ENCODE data around the gene ACTL6A. TPM values are rescaled to one million over a fixed set of nuclear protein-coding genes. Genes with fewer than 3 reads are reported as not detected.
"Not testable (repeated sequence)": the region's sequence is repeated elsewhere in the genome, so short reads cannot be mapped to it uniquely, and the experiment has no call there.

Gene ACTL6A
- 10 to 100 TPM; 77.5 to 79.2 TPM for total RNA-seq

- peak within 1 kb of the TSS; percentile 98 to 100 for H3K4me3 Mint-ChIP-seq
- H3K27me3 Mint-ChIP-seq (ENCODE audit: low read depth) = peaks cover 10% of the 10 kb centered on the region
- peaks cover 44% of the 10 kb centered on the region for H3K4me1 Mint-ChIP-seq (ENCODE audit: low read depth)
- H3K27ac Mint-ChIP-seq = peak within 1 kb of the TSS; percentile 95
- H3K9me3 Mint-ChIP-seq = no peaks in the 10 kb centered on the region
- DNase-seq (peak; percentile 99), ATAC-seq (replicated peaks in 1 of 2) (peak; percentile 94 to 95)
- H3K36me3 Mint-ChIP-seq (ENCODE audit: insufficient read depth in 2 of 2) = no peaks in the 10 kb centered on the region
These were observed at the start of gene ACTL6A for GRCh38 chr3:179562591-179563270. TSS of gene ACTL6A (plus strand) at chr3:179562926. CDS start at chr3:179563093, 167 bp downstream.

GRCh38 chr3:179513862-179514261, 48.9 kb upstream of the ACTL6A start:
- Mint-ChIP-seq H3K4me3 (no peak overlapping the region), H3K27ac (no peak overlapping the region), H3K27me3 (ENCODE audit: low read depth) (no peaks in the 10 kb centered on the region), H3K4me1 (ENCODE audit: low read depth) (no peaks in the 10 kb centered on the region), H3K9me3 (peaks cover 7 to 8% of the 10 kb centered on the region in 2 donors), H3K36me3 (ENCODE audit: insufficient read depth in 2 of 2) (peaks cover 3 to 7% of the 10 kb centered on the region in 2 donors)
- no peak for ATAC-seq (replicated peaks in 1 of 2)
- DNase-seq = no peak

GRCh38 chr3:179516461-179517251, 46.1 kb upstream of the ACTL6A start:
- not testable (repeated sequence) for DNase-seq; H3K27ac Mint-ChIP-seq; H3K4me3 Mint-ChIP-seq; H3K4me1 Mint-ChIP-seq (ENCODE audit: low read depth); ATAC-seq (replicated peaks in 1 of 2); H3K27me3 Mint-ChIP-seq (ENCODE audit: low read depth); H3K9me3 Mint-ChIP-seq; H3K36me3 Mint-ChIP-seq (ENCODE audit: insufficient read depth in 2 of 2)

- no peak overlapping the region for H3K27ac Mint-ChIP-seq
- no peaks in the 10 kb centered on the region for H3K9me3 Mint-ChIP-seq
- H3K36me3 Mint-ChIP-seq (ENCODE audit: insufficient read depth in 2 of 2) = no peaks in the 10 kb centered on the region
- no peak for ATAC-seq (replicated peaks in 1 of 2)
- H3K4me3 Mint-ChIP-seq = no peak overlapping the region
- H3K4me1 Mint-ChIP-seq (ENCODE audit: low read depth) = no peaks in the 10 kb centered on the region
- DNase-seq = no peak
- H3K27me3 Mint-ChIP-seq (ENCODE audit: low read depth) = peaks cover 18% of the 10 kb centered on the region
These were observed 36.2 kb upstream of the ACTL6A start for GRCh38 chr3:179526482-179526881.

- no peak overlapping the region for H3K4me3 Mint-ChIP-seq
- H3K4me1 Mint-ChIP-seq (ENCODE audit: low read depth) = no peaks in the 10 kb centered on the region
- DNase-seq (no peak), ATAC-seq (replicated peaks in 1 of 2) (no peak)
- H3K27me3 Mint-ChIP-seq (ENCODE audit: low read depth) = peaks cover 18% of the 10 kb centered on the region
- H3K9me3 Mint-ChIP-seq = no peaks in the 10 kb centered on the region
- H3K27ac Mint-ChIP-seq = no peak overlapping the region
- H3K36me3 Mint-ChIP-seq (ENCODE audit: insufficient read depth in 2 of 2) = no peaks in the 10 kb centered on the region
These were observed 35.7 kb upstream of the ACTL6A start for GRCh38 chr3:179526989-179527391.

- peak in 1 of 2 donors; percentile 41 for ATAC-seq (replicated peaks in 1 of 2)
- no peak for DNase-seq
- H3K4me1 Mint-ChIP-seq (ENCODE audit: low read depth) = no peaks in the 10 kb centered on the region
- no peaks in the 10 kb centered on the region for H3K36me3 Mint-ChIP-seq (ENCODE audit: insufficient read depth in 2 of 2)
- H3K27ac Mint-ChIP-seq = no peak overlapping the region
- peaks cover 23% of the 10 kb centered on the region for H3K27me3 Mint-ChIP-seq (ENCODE audit: low read depth)
- no peak overlapping the region for H3K4me3 Mint-ChIP-seq
- no peaks in the 10 kb centered on the region for H3K9me3 Mint-ChIP-seq
These were observed 34.0 kb upstream of the ACTL6A start for GRCh38 chr3:179528772-179529171.

GRCh38 chr3:179531576-179531975, 31.1 kb upstream of the ACTL6A start:
- DNase-seq = no peak
- no peak for ATAC-seq (replicated peaks in 1 of 2)

GRCh38 chr3:179533274-179533673, 29.5 kb upstream of the ACTL6A start:
- Mint-ChIP-seq H3K4me3 (no peak overlapping the region), H3K27ac (no peak overlapping the region), H3K4me1 (ENCODE audit: low read depth) (no peaks in the 10 kb centered on the region), H3K9me3 (no peaks in the 10 kb centered on the region), H3K36me3 (ENCODE audit: insufficient read depth in 2 of 2) (no peaks in the 10 kb centered on the region), H3K27me3 (ENCODE audit: low read depth) (peaks cover 20% of the 10 kb centered on the region)
- DNase-seq = no peak
- ATAC-seq (replicated peaks in 1 of 2) = no peak

More at GRCh38 chr3:179531576-179531975, 31.1 kb upstream of the ACTL6A start:
- Mint-ChIP-seq H3K4me3 (no peak overlapping the region), H3K27me3 (ENCODE audit: low read depth) (peaks cover 15% of the 10 kb centered on the region), H3K9me3 (no peaks in the 10 kb centered on the region), H3K27ac (no peak overlapping the region), H3K36me3 (ENCODE audit: insufficient read depth in 2 of 2) (no peaks in the 10 kb centered on the region), H3K4me1 (ENCODE audit: low read depth) (no peaks in the 10 kb centered on the region)

GRCh38 chr3:179536256-179536655, 26.5 kb upstream of the ACTL6A start:
- DNase-seq = no peak
- H3K4me3 Mint-ChIP-seq = no peak overlapping the region
- no peaks in the 10 kb centered on the region for H3K36me3 Mint-ChIP-seq (ENCODE audit: insufficient read depth in 2 of 2)
- peaks cover 15% of the 10 kb centered on the region for H3K27me3 Mint-ChIP-seq (ENCODE audit: low read depth)
- H3K4me1 Mint-ChIP-seq (ENCODE audit: low read depth) = no peaks in the 10 kb centered on the region
- H3K27ac Mint-ChIP-seq = no peak overlapping the region
- H3K9me3 Mint-ChIP-seq = no peaks in the 10 kb centered on the region
- ATAC-seq (replicated peaks in 1 of 2) = no peak

- H3K9me3 Mint-ChIP-seq = no peaks in the 10 kb centered on the region
- H3K4me3 Mint-ChIP-seq = no peak overlapping the region
- H3K36me3 Mint-ChIP-seq (ENCODE audit: insufficient read depth in 2 of 2) = no peaks in the 10 kb centered on the region
- no peak for DNase-seq
- H3K27ac Mint-ChIP-seq = no peak overlapping the region
- no peak for ATAC-seq (replicated peaks in 1 of 2)
- no peaks in the 10 kb centered on the region for H3K4me1 Mint-ChIP-seq (ENCODE audit: low read depth)
- peaks cover 23% of the 10 kb centered on the region for H3K27me3 Mint-ChIP-seq (ENCODE audit: low read depth)
These were observed 21.6 kb upstream of the ACTL6A start for GRCh38 chr3:179541094-179541493.

- H3K27ac Mint-ChIP-seq = no peak overlapping the region
- H3K27me3 Mint-ChIP-seq (ENCODE audit: low read depth) = peaks cover 23% of the 10 kb centered on the region
- H3K9me3 Mint-ChIP-seq = no peaks in the 10 kb centered on the region
- ATAC-seq (replicated peaks in 1 of 2) = no peak
- H3K4me3 Mint-ChIP-seq = no peak overlapping the region
- H3K36me3 Mint-ChIP-seq (ENCODE audit: insufficient read depth in 2 of 2) = no peaks in the 10 kb centered on the region
- DNase-seq = no peak
- H3K4me1 Mint-ChIP-seq (ENCODE audit: low read depth) = no peaks in the 10 kb centered on the region
These were observed 21.1 kb upstream of the ACTL6A start for GRCh38 chr3:179541596-179541995.

GRCh38 chr3:179542375-179542774, 20.4 kb upstream of the ACTL6A start:
- Mint-ChIP-seq H3K4me1 (ENCODE audit: low read depth) (no peaks in the 10 kb centered on the region), H3K9me3 (no peaks in the 10 kb centered on the region), H3K27ac (no peak overlapping the region), H3K4me3 (no peak overlapping the region), H3K27me3 (ENCODE audit: low read depth) (peaks cover 23% of the 10 kb centered on the region), H3K36me3 (ENCODE audit: insufficient read depth in 2 of 2) (no peaks in the 10 kb centered on the region)
- ATAC-seq (replicated peaks in 1 of 2) (no peak), DNase-seq (no peak)

- no peak overlapping the region for H3K4me3 Mint-ChIP-seq
These were observed 17.6 kb upstream of the ACTL6A start for GRCh38 chr3:179544981-179545645.

More at GRCh38 chr3:179544981-179545645, 17.6 kb upstream of the ACTL6A start:
- no peak for DNase-seq
- peaks cover 10% of the 10 kb centered on the region for H3K4me1 Mint-ChIP-seq (ENCODE audit: low read depth)
- H3K9me3 Mint-ChIP-seq = no peaks in the 10 kb centered on the region
- ATAC-seq (replicated peaks in 1 of 2) = peak; percentile 92 to 98
- H3K27ac Mint-ChIP-seq = no peak overlapping the region
- H3K27me3 Mint-ChIP-seq (ENCODE audit: low read depth) = peaks cover 25% of the 10 kb centered on the region
- H3K36me3 Mint-ChIP-seq (ENCODE audit: insufficient read depth in 2 of 2) = no peaks in the 10 kb centered on the region
